WTC11 (cell line): ENCODE data around the gene CTPS2.

ENCODE experiments used
- ATF3 ChIP-seq: sonication (generic); formaldehyde crosslinking; conservative IDR thresholded peaks from 2 replicates; pipeline ENCODE4 v1.8.1; 2022; ENCODE audit warnings: mild to moderate bottlenecking, missing genetic modification reagents
- CTCF ChIP-seq: fragments of 200-600 bp; IDR thresholded peaks from 2 replicates; pipeline ENCODE4 v1.8.0; 2022; ENCODE audit warnings: antibody characterized with exemption

- TF ChIP-seq CTCF, result no peak
- TF ChIP-seq ATF3, result no peak
Observed at GRCh38 chrX:16588266-16588665, 124.2 kb downstream of the CTPS2 start.
